ENCODE data around the gene RASGRP2. TPM values are rescaled to one million over a fixed set of nuclear protein-coding genes. Genes with fewer than 3 reads are reported as not detected.

The RASGRP2 gene
- total RNA-seq, 2 experiments from 2014 or later, result 668 to 672 TPM

- CTCF ChIA-PET, result interaction anchor here (2.9 kb wide), 1 partner anchor 36 kb away, joined by 10 read pairs; no protein-coding TSS in a partner anchor
- Histone ChIP-seq H3K27ac (ENCODE audit: low read depth in 1 of 2, low read length in 2 of 2) (peak overlapping the region in 1 of 2 donors; percentile 61), H3K4me3 (ENCODE audit: low read length) (no peak overlapping the region), H3K4me1 (ENCODE audit: insufficient read depth, low read length) (peaks cover 15% of the 10 kb centered on the region), H3K27me3 (ENCODE audit: control insufficient read depth in 1 of 2, insufficient read depth in 2 of 2, low read length in 2 of 2) (peaks cover 14 to 21% of the 10 kb centered on the region in 2 experiments), H3K9me3 (ENCODE audit: control insufficient read depth in 1 of 2, insufficient read depth in 1 of 2, low read length in 2 of 2) (no peaks in the 10 kb centered on the region), H3K36me3 (ENCODE audit: insufficient read depth, low read length) (peaks cover 23% of the 10 kb centered on the region)
- ATAC-seq (ENCODE audit: poor library complexity), result no peak
- Mint-ChIP-seq H3K27ac (peak overlapping the region; percentile 61), H3K4me3 (peak overlapping the region; percentile 63), H3K36me3 (ENCODE audit: low read depth) (peaks cover 31% of the 10 kb centered on the region), H3K27me3 (peaks cover 29% of the 10 kb centered on the region), H3K9me3 (no peaks in the 10 kb centered on the region), H3K4me1 (ENCODE audit: low read depth) (peaks cover 16% of the 10 kb centered on the region)
- TF ChIP-seq CTCF (IDR thresholded peaks at IDR 0.05), result no peak
- POLR2A ChIA-PET, result no interaction called here
- DNase-seq, result peak in 2 of 14 experiments; percentile 31 to 39
- intact Hi-C loops (cut with DNase I, micrococcal nuclease), result loop anchor here (1.0 to 5.0 kb wide), 3 partner anchors 36 to 172 kb away; no protein-coding TSS in a partner anchor
These were observed 19.8 kb downstream of the RASGRP2 start for GRCh38 chr11:64723907-64724862.

- H3K27ac Mint-ChIP-seq, result peak within 1 kb of the TSS; percentile 61
- Histone ChIP-seq H3K4me1 (ENCODE audit: insufficient read depth, low read length) (peaks cover 15% of the 10 kb centered on the region), H3K9me3 (ENCODE audit: control insufficient read depth in 1 of 2, insufficient read depth in 1 of 2, low read length in 2 of 2) (no peaks in the 10 kb centered on the region), H3K4me3 (ENCODE audit: low read length) (peak within 1 kb of the TSS; percentile 66), H3K27me3 (ENCODE audit: control insufficient read depth in 1 of 2, insufficient read depth in 2 of 2, low read length in 2 of 2) (peaks cover 14 to 21% of the 10 kb centered on the region in 2 experiments), H3K36me3 (ENCODE audit: insufficient read depth, low read length) (peaks cover 16% of the 10 kb centered on the region), H3K27ac (ENCODE audit: low read depth in 1 of 2, low read length in 2 of 2) (peak within 1 kb of the TSS; percentile 48 to 61)
- intact Hi-C loops (cut with DNase I, micrococcal nuclease), result loop anchor here (1.0 to 5.0 kb wide), 3 partner anchors 35 to 171 kb away; no protein-coding TSS in a partner anchor
- POLR2A ChIA-PET, result interaction anchor here (1.8 kb wide), 1 partner anchor 21 kb away, joined by 6 read pairs; the partner anchor contains the start of gene RASGRP2
- TF ChIP-seq CTCF (IDR thresholded peaks at IDR 0.05), result peak; percentile 98
- DNase-seq (peak; percentile 74 to 95 (median 82)), ATAC-seq (ENCODE audit: poor library complexity) (peak; percentile 95)
- CTCF ChIA-PET, result interaction anchor here (2.9 kb wide), 1 partner anchor 35 kb away, joined by 10 read pairs; no protein-coding TSS in a partner anchor
- H3K36me3 Mint-ChIP-seq (ENCODE audit: low read depth), result peaks cover 23% of the 10 kb centered on the region
- peaks cover 16% of the 10 kb centered on the region for H3K4me1 Mint-ChIP-seq (ENCODE audit: low read depth)
- peaks cover 36% of the 10 kb centered on the region for H3K27me3 Mint-ChIP-seq
- H3K9me3 Mint-ChIP-seq, result no peaks in the 10 kb centered on the region
- peak within 1 kb of the TSS; percentile 63 for H3K4me3 Mint-ChIP-seq
These were observed 20.6 kb downstream of the RASGRP2 start, which contains the start of gene NRXN2 for GRCh38 chr11:64723117-64723906. Gene NRXN2, minus strand, starts transcription at chr11:64723197. Its CDS starts 9,498 bp downstream, at chr11:64713699.

Measured in CD4-positive, alpha-beta T cell (primary cell).